NCI-H2171 (cell line): ENCODE results near the gene WDR18.

ENCODE experiments used
- DNase-seq: peaks from one replicate; lab custom pipeline; 2025; lab: John Stamatoyannopoulos, UW

Gene WDR18

GRCh38 chr19:991932-992669 lies 8.0 kb downstream of the WDR18 start:
- DNase-seq = no peak

GRCh38 chr19:992670-993055 lies 8.5 kb downstream of the WDR18 start:
- no peak for DNase-seq

GRCh38 chr19:993361-993830 lies 9.3 kb downstream of the WDR18 start:
- no peak for DNase-seq

- DNase-seq = no peak
Observed at GRCh38 chr19:993831-994393, 9.8 kb downstream of the WDR18 start.

- no peak for DNase-seq
Observed at GRCh38 chr19:994516-994915, 10.4 kb downstream of the WDR18 start.

- DNase-seq = peak; percentile 22
Observed at GRCh38 chr19:995051-995827, 11.1 kb downstream of the WDR18 start.

- peak; percentile 51 for DNase-seq
Observed at GRCh38 chr19:996051-996838, 12.1 kb downstream of the WDR18 start.

GRCh38 chr19:998064-998463 lies 13.9 kb downstream of the WDR18 start:
- DNase-seq = no peak

GRCh38 chr19:999379-999719 lies 15.2 kb downstream of the WDR18 start:
- no peak for DNase-seq

GRCh38 chr19:1000095-1000494 lies 15.9 kb downstream of the WDR18 start, which contains the start of gene GRIN3B:
TSS of gene GRIN3B (plus strand) at chr19:1000419. CDS start at chr19:1000438, 19 bp downstream.
- no peak for DNase-seq

- no peak for DNase-seq
Observed at GRCh38 chr19:1000591-1001537, 16.7 kb downstream of the WDR18 start.

- DNase-seq = no peak
Observed at GRCh38 chr19:1001538-1002166, 17.5 kb downstream of the WDR18 start.

- no peak for DNase-seq
Observed at GRCh38 chr19:1002600-1002999, 18.5 kb downstream of the WDR18 start.

GRCh38 chr19:1003283-1003682 lies 19.1 kb downstream of the WDR18 start:
- DNase-seq = no peak

- no peak for DNase-seq
Observed at GRCh38 chr19:1004204-1004802, 20.2 kb downstream of the WDR18 start.

- no peak for DNase-seq
Observed at GRCh38 chr19:1004803-1005664, 20.9 kb downstream of the WDR18 start.

- no peak for DNase-seq
Observed at GRCh38 chr19:1006711-1007398, 22.7 kb downstream of the WDR18 start.

GRCh38 chr19:1007399-1008251 lies 23.5 kb downstream of the WDR18 start:
- DNase-seq = no peak
